ENCODE data around the gene PLPPR3.

The PLPPR3 gene

DNA sequence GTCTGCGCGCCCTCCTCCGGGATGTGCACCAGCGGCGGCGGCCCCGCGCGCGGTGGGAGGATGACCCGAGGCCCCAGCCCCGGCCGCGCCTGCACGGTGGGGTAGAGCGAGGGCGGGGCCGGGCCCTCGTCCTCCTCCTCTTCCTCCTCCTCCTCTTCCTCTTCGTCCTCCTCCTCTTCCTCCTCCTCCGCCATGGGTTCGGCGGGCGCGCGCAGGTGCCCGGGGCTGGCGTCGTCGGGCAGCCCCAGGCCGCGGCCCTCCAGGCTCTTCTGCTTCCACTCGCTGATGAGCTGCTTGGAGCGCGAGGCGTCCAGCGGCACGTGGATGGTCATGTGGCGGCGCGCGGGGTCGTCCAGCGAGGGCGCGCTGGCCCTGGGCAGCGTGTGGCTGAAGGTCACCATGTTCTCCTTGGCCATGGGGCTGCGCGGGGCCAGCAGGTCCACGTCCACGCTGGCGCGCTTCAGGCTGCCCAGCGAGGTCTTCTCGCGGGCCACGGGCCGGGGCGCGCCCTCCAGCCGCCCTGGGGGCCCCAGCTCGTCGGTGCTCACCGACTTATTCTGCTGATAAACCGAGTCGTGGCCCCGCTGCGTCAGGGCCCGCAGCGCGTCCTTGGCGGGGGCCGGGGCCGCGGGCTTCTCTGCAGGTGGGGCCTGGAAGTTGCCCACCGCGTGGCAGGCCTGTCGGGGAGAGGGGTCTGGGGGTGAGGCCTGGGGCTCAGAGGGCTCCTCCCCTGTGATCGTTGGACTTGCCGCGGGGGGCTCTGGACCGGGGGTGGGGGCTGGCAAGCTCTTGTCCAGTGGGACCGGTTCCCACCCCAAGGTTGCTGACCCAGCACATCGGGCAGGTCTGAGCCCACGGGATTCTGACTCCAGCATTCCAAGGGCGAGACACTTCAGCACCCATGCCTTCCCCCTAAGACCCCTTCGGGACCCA, 8.3 kb downstream of the PLPPR3 start:
- no peaks in the 10 kb centered on the region for H3K9me3 ChIP-seq (ENCODE audit: control insufficient read depth, insufficient read depth, low read depth, low read length)
- H3K27me3 ChIP-seq (ENCODE audit: control insufficient read depth, insufficient read depth, low read length), result no peaks in the 10 kb centered on the region
- H3K4me1 ChIP-seq (ENCODE audit: control insufficient read depth, insufficient read depth, low read length), result no peaks in the 10 kb centered on the region
- no peak overlapping the region for H3K9ac ChIP-seq (ENCODE audit: low read length)
- no peak overlapping the region for H3K27ac ChIP-seq (ENCODE audit: low read depth, low read length)
- H3K4me3 ChIP-seq (ENCODE audit: low read depth, low read length), result no peak overlapping the region
- peaks cover 68% of the 10 kb centered on the region for H3K36me3 ChIP-seq (ENCODE audit: control insufficient read depth, insufficient read depth, low read length)

DNA sequence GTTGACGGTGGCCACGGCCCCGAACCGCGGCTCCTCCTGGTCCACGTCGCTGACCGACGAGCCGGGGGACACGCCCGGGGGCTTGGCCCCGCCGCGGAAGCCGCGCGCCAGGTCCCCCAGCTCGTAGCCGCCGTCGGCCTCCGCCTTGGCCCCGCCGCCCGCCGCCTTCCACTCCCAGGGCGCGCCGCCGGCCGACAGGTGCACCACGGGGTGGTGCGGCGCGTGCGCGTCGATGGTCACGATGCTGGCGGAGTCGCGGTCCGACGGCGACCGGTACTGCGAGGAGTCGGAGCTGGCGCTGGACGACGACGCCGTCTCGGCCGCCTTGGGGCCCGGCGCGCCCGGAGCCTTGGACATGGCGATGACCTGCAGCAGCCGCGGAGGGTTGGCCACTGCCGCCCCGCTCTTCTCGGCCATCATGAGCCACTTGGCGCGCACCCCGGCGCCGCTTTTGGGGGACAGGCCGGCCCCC, 9.0 kb downstream of the PLPPR3 start:
- H3K4me1 ChIP-seq (ENCODE audit: control insufficient read depth, insufficient read depth, low read length), result no peaks in the 10 kb centered on the region
- no peak overlapping the region for H3K4me3 ChIP-seq (ENCODE audit: low read depth, low read length)
- H3K9me3 ChIP-seq (ENCODE audit: control insufficient read depth, insufficient read depth, low read depth, low read length), result no peaks in the 10 kb centered on the region
- no peak overlapping the region for H3K9ac ChIP-seq (ENCODE audit: low read length)
- H3K36me3 ChIP-seq (ENCODE audit: control insufficient read depth, insufficient read depth, low read length), result peaks cover 75% of the 10 kb centered on the region
- no peak overlapping the region for H3K27ac ChIP-seq (ENCODE audit: low read depth, low read length)
- H3K27me3 ChIP-seq (ENCODE audit: control insufficient read depth, insufficient read depth, low read length), result no peaks in the 10 kb centered on the region

DNA sequence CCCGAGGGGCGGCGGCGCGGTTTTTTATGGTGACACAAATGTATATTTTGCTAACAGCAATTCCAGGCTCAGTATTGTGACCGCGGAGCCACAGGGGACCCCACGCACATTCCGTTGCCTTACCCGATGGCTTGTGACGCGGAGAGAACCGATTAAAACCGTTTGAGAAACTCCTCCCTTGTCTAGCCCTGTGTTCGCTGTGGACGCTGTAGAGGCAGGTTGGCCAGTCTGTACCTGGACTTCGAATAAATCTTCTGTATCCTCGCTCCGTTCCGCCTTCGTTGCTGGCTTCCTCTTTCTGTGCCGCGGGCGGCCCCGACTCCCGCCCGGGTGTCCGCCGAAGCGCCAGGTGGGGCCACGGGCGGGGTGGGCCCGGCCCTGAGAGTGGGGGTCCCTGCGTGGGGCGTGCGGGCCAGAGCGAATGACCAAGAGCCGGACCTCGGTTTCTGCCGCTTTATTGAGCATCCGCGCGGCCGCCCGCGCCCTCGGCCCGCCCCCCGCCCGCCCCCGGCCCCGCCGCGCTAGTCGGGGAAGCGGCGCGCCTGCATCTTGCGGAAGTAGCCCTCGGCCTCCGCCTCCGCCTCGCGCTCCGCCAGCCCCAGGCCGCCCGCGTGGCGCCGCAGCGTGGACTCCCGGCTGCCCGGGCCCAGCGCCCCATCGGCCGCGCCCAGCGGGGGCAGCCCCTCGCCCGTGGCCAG, 9.6 kb downstream of the PLPPR3 start:
- Histone ChIP-seq H3K36me3 (ENCODE audit: control insufficient read depth, insufficient read depth, low read length) (peaks cover 81% of the 10 kb centered on the region), H3K9me3 (ENCODE audit: control insufficient read depth, insufficient read depth, low read depth, low read length) (no peaks in the 10 kb centered on the region), H3K9ac (ENCODE audit: low read length) (no peak overlapping the region), H3K4me3 (ENCODE audit: low read depth, low read length) (no peak overlapping the region), H3K4me1 (ENCODE audit: control insufficient read depth, insufficient read depth, low read length) (no peaks in the 10 kb centered on the region), H3K27ac (ENCODE audit: low read depth, low read length) (no peak overlapping the region), H3K27me3 (ENCODE audit: control insufficient read depth, insufficient read depth, low read length) (no peaks in the 10 kb centered on the region)

GRCh38 chr19:811506-812048, 10.2 kb downstream of the PLPPR3 start:
- H3K27me3 ChIP-seq (ENCODE audit: control insufficient read depth, insufficient read depth, low read length), result no peaks in the 10 kb centered on the region
- H3K4me1 ChIP-seq (ENCODE audit: control insufficient read depth, insufficient read depth, low read length), result no peaks in the 10 kb centered on the region
- H3K9ac ChIP-seq (ENCODE audit: low read length), result no peak overlapping the region
- H3K9me3 ChIP-seq (ENCODE audit: control insufficient read depth, insufficient read depth, low read depth, low read length), result no peaks in the 10 kb centered on the region
- H3K36me3 ChIP-seq (ENCODE audit: control insufficient read depth, insufficient read depth, low read length), result peaks cover 86% of the 10 kb centered on the region
- no peak overlapping the region for H3K4me3 ChIP-seq (ENCODE audit: low read depth, low read length)
- H3K27ac ChIP-seq (ENCODE audit: low read depth, low read length), result no peak overlapping the region

- Histone ChIP-seq H3K4me1 (ENCODE audit: control insufficient read depth, insufficient read depth, low read length) (no peaks in the 10 kb centered on the region), H3K27me3 (ENCODE audit: control insufficient read depth, insufficient read depth, low read length) (no peaks in the 10 kb centered on the region), H3K36me3 (ENCODE audit: control insufficient read depth, insufficient read depth, low read length) (peaks cover 87% of the 10 kb centered on the region), H3K9ac (ENCODE audit: low read length) (no peak overlapping the region), H3K4me3 (ENCODE audit: low read depth, low read length) (no peak overlapping the region), H3K9me3 (ENCODE audit: control insufficient read depth, insufficient read depth, low read depth, low read length) (no peaks in the 10 kb centered on the region), H3K27ac (ENCODE audit: low read depth, low read length) (no peak overlapping the region)
Measured at GRCh38 chr19:810883-811489, 10.8 kb downstream of the PLPPR3 start.

DNA sequence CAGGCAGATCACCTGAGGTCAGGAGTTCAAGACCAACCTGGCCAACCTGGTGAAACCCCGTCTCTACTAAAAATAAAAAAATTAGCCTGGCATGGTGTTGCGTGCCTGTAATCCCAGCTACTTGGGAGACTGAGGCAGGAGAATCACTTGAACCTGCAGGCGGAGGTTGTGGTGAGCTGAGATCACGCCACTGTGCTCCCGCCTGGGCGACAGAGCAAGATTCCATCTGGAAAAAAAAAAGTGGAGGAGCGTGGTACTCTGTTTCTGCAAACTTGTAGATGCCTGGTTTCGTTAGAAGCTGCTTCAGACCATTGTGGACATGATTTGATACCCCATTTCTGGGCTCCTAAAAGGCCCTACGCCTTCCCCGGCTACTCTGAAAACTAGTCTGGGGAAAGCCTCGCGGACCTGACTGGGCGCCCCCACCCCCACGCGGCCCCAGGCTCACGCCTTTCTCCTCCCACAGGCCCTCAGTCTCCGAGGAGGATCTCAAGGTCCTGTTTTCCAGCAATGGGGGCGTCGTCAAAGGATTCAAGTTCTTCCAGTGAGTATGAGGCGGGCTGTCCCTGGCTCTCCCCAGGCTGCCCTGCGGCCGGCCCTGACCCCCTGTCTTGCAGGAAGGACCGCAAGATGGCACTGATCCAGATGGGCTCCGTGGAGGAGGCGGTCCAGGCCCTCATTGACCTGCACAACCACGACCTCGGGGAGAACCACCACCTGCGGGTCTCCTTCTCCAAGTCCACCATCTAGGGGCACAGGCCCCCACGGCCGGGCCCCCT, 11.5 kb downstream of the PLPPR3 start:
- H3K27me3 ChIP-seq (ENCODE audit: control insufficient read depth, insufficient read depth, low read length), result no peaks in the 10 kb centered on the region
- H3K36me3 ChIP-seq (ENCODE audit: control insufficient read depth, insufficient read depth, low read length), result peaks cover 89% of the 10 kb centered on the region
- no peaks in the 10 kb centered on the region for H3K4me1 ChIP-seq (ENCODE audit: control insufficient read depth, insufficient read depth, low read length)
- H3K9me3 ChIP-seq (ENCODE audit: control insufficient read depth, insufficient read depth, low read depth, low read length), result no peaks in the 10 kb centered on the region
- H3K27ac ChIP-seq (ENCODE audit: low read depth, low read length), result no peak overlapping the region
- H3K4me3 ChIP-seq (ENCODE audit: low read depth, low read length), result no peak overlapping the region
- H3K9ac ChIP-seq (ENCODE audit: low read length), result no peak overlapping the region

DNA sequence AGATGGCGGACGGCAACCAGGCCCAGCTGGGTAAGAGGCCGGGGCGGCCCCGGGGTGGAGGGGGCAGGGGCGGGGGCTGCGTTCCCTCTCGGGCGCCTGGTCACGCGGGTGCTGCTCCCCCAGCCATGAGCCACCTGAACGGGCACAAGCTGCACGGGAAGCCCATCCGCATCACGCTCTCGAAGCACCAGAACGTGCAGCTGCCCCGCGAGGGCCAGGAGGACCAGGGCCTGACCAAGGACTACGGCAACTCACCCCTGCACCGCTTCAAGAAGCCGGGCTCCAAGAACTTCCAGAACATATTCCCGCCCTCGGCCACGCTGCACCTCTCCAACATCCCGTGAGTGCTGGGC, 13.4 kb downstream of the PLPPR3 start:
- Histone ChIP-seq H3K4me1 (ENCODE audit: control insufficient read depth, insufficient read depth, low read length) (no peaks in the 10 kb centered on the region), H3K9me3 (ENCODE audit: control insufficient read depth, insufficient read depth, low read depth, low read length) (no peaks in the 10 kb centered on the region), H3K27me3 (ENCODE audit: control insufficient read depth, insufficient read depth, low read length) (no peaks in the 10 kb centered on the region), H3K36me3 (ENCODE audit: control insufficient read depth, insufficient read depth, low read length) (peaks cover 95% of the 10 kb centered on the region), H3K4me3 (ENCODE audit: low read depth, low read length) (no peak overlapping the region), H3K27ac (ENCODE audit: low read depth, low read length) (no peak overlapping the region), H3K9ac (ENCODE audit: low read length) (no peak overlapping the region)

DNA sequence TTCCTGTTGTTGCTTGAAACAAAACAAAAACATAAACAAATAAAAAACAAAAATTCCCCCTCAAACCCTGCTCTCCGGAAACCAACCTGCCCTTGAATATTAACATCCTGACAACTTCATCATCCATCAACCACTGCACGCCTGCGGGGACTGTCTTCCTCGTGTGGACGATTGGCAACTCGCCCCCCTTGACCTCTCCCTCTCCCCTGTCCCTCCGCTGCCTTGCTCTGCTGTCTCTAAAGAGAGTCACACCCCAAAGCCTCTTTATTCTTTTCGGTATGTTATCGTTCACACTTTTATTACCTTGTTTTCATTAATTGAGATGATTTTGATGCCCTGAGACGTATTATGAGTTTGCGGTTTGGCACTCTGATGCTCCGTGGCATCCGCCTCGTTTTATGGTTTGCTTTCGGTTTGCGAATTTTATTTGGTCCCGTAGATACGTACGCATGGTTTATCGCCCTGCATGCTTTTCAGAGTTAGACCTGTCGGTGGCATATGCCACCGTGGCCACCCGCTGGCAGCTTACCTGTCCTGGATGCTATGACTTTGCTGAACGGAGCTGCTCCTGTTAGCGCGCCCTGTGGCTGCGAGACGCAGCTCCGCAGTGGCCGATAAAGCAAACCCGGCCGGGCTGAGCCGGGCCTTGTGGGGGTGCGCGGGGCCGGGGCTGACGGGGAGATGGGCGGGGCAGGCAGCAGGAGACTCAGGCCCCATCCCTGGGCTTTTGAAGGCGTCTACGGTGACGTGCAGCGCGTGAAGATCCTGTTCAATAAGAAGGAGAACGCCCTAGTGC, 13.9 kb downstream of the PLPPR3 start:
- Histone ChIP-seq H3K9ac (ENCODE audit: low read length) (no peak overlapping the region), H3K4me3 (ENCODE audit: low read depth, low read length) (no peak overlapping the region), H3K36me3 (ENCODE audit: control insufficient read depth, insufficient read depth, low read length) (peaks cover 96% of the 10 kb centered on the region), H3K27me3 (ENCODE audit: control insufficient read depth, insufficient read depth, low read length) (no peaks in the 10 kb centered on the region), H3K9me3 (ENCODE audit: control insufficient read depth, insufficient read depth, low read depth, low read length) (no peaks in the 10 kb centered on the region), H3K27ac (ENCODE audit: low read depth, low read length) (no peak overlapping the region), H3K4me1 (ENCODE audit: control insufficient read depth, insufficient read depth, low read length) (no peaks in the 10 kb centered on the region)

- Histone ChIP-seq H3K9me3 (ENCODE audit: control insufficient read depth, insufficient read depth, low read depth, low read length) (no peaks in the 10 kb centered on the region), H3K36me3 (ENCODE audit: control insufficient read depth, insufficient read depth, low read length) (peaks cover 100% of the 10 kb centered on the region), H3K4me1 (ENCODE audit: control insufficient read depth, insufficient read depth, low read length) (peaks cover 3% of the 10 kb centered on the region; the same call in 1 of the 2 replicates), H3K9ac (ENCODE audit: low read length) (no peak overlapping the region), H3K27me3 (ENCODE audit: control insufficient read depth, insufficient read depth, low read length) (no peaks in the 10 kb centered on the region), H3K27ac (ENCODE audit: low read depth, low read length) (no peak overlapping the region), H3K4me3 (ENCODE audit: low read depth, low read length) (no peak overlapping the region)
Measured at GRCh38 chr19:806815-807421, 14.8 kb downstream of the PLPPR3 start.
